NB4 (cell line): ENCODE results near the gene TMEM198.

ENCODE experiments used
- TF ChIP-seq, protein P1 (sequence below): IDR thresholded peaks from one replicate; pipeline ENCODE4 v1.5.1; 2012; ENCODE audit warnings: low read depth, low read length
- TF ChIP-seq, protein P2 (sequence below): IDR thresholded peaks from 2 replicates; pipeline ENCODE4 v1.6.1; 2011; ENCODE audit warnings: low read depth, low read length

DNA sequence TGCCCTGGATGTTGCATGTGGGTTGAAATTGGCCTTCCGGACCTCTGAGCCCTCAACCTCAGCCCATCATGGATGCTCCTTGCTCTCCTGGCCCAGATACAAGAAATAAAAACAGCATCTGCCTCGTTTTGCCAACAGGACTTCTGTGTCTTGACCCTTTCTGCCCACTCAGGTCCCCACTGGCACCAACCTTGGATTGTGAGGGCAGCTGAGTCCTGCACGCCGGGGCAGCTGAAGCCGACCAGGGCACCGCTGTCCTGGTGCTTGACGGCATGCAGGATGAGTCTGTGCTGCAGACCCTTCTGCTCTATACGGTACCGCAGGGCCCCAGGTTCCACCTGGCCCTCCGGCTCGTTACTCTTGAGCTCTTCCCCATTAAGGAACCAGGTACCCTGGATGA lies 22.8 kb downstream of the TMEM198 start:
- TF ChIP-seq, protein P1, sequence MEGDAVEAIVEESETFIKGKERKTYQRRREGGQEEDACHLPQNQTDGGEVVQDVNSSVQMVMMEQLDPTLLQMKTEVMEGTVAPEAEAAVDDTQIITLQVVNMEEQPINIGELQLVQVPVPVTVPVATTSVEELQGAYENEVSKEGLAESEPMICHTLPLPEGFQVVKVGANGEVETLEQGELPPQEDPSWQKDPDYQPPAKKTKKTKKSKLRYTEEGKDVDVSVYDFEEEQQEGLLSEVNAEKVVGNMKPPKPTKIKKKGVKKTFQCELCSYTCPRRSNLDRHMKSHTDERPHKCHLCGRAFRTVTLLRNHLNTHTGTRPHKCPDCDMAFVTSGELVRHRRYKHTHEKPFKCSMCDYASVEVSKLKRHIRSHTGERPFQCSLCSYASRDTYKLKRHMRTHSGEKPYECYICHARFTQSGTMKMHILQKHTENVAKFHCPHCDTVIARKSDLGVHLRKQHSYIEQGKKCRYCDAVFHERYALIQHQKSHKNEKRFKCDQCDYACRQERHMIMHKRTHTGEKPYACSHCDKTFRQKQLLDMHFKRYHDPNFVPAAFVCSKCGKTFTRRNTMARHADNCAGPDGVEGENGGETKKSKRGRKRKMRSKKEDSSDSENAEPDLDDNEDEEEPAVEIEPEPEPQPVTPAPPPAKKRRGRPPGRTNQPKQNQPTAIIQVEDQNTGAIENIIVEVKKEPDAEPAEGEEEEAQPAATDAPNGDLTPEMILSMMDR, result no peak
- TF ChIP-seq, protein P2, sequence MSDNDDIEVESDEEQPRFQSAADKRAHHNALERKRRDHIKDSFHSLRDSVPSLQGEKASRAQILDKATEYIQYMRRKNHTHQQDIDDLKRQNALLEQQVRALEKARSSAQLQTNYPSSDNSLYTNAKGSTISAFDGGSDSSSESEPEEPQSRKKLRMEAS, result no peak
